HuH-7.5 (cell line): ENCODE results near the gene AREL1.
"Not testable (repeated sequence)": the region's sequence is repeated elsewhere in the genome, so short reads cannot be mapped to it uniquely, and the experiment has no call there.

ENCODE experiments used
- DNase-seq: peaks from one replicate; pipeline ENCODE4 v3.0.0; 2011; ENCODE audit warnings: low spot score

The AREL1 gene, protein sequence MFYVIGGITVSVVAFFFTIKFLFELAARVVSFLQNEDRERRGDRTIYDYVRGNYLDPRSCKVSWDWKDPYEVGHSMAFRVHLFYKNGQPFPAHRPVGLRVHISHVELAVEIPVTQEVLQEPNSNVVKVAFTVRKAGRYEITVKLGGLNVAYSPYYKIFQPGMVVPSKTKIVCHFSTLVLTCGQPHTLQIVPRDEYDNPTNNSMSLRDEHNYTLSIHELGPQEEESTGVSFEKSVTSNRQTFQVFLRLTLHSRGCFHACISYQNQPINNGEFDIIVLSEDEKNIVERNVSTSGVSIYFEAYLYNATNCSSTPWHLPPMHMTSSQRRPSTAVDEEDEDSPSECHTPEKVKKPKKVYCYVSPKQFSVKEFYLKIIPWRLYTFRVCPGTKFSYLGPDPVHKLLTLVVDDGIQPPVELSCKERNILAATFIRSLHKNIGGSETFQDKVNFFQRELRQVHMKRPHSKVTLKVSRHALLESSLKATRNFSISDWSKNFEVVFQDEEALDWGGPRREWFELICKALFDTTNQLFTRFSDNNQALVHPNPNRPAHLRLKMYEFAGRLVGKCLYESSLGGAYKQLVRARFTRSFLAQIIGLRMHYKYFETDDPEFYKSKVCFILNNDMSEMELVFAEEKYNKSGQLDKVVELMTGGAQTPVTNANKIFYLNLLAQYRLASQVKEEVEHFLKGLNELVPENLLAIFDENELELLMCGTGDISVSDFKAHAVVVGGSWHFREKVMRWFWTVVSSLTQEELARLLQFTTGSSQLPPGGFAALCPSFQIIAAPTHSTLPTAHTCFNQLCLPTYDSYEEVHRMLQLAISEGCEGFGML

DNA sequence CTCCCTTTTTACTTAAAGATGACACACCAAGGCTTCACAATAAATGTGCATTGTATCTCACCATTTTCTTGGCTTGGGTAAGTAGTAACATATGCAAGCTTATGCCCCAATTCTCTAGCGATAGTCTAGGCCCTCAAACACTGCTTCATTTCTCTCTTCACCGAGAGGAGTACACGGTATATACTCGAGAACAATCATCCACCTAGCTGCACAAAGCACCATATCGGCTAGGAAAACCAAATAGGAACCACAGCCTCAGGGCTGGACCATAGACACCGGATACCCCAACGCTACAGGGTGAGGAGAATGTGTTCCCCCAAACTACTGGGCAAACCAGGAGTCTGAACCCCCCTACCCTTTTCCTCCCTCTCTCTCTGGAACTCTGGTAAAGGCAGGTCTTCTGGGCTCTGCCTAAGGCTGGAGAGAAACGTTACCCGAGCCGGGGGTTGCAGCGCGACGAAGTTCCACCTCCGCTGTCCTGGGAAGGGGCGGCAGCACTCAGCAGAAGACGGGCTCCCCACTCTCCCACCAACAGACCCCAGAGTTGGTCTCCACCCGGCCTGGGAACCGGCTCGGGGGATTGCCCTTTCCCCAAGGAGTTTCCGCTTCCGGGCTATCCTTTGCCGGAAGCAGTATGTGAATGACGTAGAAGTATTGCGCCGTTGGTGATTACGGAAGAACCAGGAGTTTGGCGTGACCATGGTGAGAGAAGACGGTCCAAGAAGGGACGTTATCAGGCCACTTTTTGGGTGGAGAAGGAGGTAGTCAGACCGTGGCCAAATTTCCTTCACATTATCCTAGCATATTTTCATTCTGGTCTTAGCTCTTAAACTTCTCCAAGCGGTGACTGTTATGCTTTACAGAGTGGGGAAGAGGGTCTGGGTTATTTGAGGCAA, at the start of gene AREL1, which contains the start of gene FCF1:
Gene AREL1, minus strand, starts transcription at position 582 of the 896 bp plus-strand sequence. CDS start 27,465 bp downstream, outside the sequence.
Gene FCF1, plus strand, starts transcription at position 646 of the 896 bp plus-strand sequence. Its CDS starts 54 bp downstream, at position 700.
- peak; percentile 83 for DNase-seq

DNA sequence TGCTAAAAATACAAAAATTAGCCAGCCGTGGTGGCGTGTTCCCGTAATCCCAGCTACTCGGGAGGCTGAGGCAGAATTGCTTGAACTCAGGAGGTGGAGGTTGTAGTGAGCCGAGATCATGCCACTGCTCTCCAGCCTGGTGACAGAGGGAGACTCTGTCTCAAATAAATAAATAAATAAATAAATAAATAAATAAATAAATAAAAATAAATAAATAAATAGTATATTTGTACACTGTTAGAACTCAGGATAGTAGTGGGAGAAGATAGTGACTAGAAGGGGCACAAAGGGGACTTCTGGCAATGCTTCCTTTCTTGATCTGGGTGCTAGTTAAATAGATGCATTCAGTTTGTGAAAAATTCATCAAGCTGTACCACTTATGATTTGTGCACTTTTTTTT, 45.6 kb upstream of the AREL1 start:
- DNase-seq: not testable (repeated sequence)

DNA sequence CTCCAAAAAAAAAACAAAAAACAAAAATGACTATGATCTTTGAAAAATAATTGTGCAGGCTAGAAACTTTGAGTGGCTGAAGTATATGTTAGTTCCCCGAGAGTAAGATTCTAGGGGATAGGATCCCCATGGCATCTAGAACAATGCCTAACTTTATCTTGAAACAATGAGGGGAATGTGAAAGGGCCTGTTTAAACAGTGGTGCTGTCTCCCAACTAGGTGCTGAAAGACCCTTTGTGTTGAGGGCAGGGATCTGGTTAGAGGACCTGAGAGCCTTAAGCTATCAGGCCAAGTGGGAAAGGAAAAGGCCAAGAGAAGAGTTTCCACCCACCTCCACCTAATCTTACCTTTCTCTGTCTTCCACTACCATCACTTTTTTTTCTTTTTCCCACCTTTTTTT, 43.4 kb upstream of the AREL1 start:
- DNase-seq: no peak

DNA sequence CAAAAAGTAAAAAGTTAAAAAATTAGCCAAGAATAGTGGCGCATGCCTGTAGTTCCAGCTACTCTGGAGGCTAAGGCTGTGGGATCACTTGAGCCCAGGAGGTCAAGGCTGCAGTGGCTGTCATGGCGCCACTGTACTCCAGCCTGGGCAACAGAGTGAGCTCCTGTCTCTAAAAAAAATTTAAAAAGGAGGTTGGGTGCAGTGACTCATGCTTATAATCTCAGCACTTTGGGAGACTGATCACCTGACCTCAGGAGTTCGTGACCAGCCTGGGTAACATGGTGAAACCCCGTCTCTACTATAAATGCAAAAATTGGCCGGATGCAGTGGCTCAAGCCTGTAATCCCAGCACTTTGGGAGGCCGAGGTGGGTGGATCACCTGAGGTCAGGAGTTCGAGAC, 42.0 kb upstream of the AREL1 start:
- no peak for DNase-seq

DNA sequence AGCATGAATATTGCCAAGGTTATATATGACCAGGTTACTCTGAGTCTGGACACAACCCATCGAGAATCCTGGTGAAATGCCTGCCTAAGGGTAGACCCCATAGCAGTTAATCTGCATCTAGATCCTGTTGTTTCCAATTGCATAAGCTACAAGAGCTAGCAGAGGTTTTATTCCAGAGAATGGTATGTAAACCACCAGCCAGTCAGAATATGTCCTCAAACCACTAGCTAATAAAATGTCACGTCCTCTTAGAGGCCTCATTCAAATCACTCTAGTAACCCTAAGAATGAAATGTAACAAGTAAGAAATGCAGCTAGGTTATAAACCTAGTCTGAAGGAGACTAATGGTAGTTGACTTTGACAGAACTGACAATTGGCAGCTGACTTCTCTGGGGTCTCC, 41.3 kb upstream of the AREL1 start:
- no peak for DNase-seq

DNA sequence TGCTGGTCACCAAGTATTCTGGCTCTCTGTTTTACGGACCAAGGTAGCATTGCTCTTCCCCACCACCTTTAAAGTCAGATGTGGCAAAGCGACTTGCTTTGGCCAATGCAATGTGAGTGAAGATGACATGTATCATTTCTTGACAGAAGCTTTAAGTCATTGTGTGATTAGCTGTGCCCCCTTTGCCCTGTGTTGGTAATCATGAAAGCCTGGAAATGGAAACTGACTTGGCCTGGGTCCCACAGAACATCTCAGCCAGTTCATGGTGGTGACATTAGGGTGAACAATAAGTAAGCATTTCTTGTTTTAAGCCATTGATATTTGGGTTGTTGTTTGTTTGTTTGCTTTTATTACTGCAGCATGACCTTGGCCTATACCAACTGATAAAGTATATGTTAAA, 34.4 kb upstream of the AREL1 start:
- DNase-seq: no peak

DNA sequence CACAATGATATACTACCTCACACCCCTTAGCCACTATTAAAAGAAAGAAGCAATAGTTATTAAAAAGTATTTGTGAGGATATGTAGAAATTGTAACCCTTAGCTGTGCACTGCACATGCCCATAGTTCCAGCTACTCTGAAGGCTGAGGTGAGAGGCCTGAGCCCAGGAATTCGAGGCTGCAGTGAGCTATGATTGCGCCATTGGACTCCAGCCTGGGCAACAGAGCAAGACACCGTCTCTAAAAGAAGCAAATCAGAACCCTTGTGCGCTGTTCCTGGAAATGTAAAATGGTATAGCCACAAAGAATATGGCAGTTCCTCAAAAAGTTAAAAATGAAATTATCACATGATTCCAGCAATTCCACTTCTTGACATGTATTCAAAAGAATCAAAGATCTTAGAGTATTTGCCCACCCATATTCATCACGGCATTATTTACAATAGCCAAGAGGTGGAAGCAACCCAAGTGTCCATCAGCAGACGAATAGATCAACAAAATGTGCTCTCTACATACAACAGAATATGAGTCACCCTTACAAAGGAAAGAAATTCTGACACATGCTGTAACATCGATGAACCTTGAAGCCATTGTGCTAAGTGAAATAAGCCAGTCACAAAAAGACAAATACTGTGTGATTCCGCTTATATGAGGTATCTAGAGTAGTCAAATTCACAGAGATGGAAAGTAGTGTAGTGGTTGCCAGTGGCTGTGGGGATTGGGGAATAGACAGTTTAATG, 26.6 kb upstream of the AREL1 start:
- DNase-seq: no peak

DNA sequence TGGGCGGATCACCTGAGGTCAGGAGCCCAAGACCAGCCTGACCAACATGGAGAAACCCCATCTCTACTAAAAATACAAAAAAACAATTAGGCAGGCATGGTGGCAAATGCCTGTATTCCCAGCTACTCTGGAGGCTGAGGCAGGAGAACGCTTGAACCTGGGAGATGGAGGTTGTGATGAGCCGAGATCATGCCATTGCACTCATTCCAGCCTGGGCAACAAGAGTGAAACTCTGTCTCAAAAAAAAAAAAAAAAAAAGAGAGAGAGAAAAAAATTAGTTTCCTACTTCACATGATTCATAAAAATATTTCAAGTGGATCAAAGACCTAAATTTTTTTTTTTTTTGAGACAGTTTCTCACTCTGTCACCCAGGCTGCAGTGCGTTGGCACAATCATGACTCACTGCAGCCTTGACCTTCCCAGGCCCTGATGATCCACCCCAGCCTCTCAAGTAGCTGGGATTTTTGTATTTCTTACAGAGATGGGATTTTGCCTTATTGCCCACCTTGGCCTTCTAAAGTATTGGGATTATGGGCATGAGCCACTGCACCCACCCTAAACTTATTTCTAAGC, 25.0 kb upstream of the AREL1 start:
- DNase-seq: no peak

DNA sequence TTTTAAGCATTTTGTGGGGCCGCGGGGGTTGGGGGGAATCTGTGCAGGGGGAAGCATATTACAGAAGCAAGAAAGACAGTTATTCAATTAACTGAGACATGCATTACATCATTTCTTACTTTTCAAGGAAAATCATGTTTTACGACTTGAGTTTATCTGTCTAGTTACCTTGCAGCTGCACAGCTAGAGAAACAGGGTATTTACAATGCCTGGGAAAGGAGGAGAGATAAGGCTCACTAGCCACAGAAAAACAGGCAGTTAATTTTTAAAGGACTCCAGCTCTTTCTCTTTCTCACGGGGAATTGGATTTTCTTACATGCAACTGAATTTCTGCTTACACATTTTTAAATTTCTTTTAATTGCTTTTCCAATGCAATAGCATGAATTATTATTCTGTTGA, 22.2 kb upstream of the AREL1 start:
- no peak for DNase-seq

DNA sequence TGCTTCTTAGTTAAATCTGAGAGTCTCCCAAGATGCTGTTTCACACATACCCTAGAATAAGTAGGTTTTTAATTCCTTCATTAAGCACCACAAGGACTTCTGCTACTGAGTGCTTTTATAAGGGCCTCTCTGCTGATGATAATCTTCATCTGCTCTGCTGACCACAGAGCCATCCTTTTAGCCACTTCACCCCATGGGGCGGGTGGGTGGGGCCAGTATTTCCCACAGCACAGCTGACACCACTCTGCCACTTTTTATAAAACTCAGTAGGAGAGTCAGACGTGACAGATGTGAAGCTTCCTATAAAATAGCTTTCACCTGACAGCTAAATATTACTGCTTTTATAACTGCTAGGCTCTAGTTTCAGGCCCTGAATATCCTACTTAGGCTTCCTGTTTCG, 20.3 kb upstream of the AREL1 start:
- no peak for DNase-seq

DNA sequence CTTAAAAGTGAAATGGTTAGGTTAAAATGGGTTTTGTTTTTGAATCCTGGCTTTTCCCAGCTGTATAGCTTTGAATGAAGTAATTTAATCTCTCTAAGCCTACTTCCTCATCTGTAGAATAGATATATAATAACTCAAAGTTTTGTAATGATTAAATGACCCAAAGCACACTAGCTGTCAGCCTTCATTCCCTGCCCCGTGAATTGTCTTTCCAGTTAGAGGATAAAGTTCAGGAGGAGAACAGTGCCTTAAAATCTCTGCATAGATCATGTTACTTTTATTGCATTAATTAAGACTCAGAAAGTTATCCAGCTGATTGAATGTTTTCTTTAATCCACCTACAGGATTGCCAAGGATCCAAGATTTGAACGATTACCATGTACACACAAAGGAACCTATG, 19.5 kb upstream of the AREL1 start:
- DNase-seq: no peak

DNA sequence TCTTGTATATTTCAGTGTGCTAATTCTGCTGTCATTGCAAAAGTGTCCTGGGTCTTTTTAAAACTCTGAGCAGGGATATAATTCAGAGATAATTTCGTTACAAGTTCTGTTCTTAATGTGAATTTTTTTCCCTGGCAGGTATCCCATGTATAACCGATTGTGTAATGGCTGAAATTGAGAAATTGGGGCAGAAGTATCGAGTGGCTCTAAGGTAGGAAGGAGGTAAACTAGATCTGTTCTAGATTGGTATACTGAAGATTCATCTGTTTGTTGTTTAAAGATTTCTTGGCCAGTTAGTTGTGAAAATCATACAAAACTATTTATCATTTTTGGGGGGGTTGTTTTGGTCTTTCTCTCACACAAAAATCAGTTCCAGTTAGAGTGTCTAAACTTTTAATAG, 10.3 kb upstream of the AREL1 start:
- DNase-seq: no peak

DNA sequence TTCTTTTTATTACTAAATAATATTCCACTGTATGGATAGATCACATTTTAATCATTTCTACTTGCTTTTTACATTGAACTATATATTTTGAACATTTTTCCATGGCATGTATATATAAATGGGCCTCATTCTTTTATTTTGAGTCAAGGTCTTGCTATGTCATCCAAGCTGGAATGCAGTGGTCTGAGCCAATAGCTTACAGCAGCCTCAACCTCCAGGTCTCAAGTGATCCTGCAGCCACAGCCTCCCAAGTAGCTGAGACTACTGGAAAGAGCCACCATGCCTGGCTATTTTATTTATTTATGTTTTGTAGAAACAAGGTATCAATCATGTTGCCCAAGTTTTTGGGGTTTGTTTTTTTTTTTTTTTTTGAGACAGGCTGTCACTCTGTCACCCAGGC, 7.6 kb upstream of the AREL1 start:
- no peak for DNase-seq

DNA sequence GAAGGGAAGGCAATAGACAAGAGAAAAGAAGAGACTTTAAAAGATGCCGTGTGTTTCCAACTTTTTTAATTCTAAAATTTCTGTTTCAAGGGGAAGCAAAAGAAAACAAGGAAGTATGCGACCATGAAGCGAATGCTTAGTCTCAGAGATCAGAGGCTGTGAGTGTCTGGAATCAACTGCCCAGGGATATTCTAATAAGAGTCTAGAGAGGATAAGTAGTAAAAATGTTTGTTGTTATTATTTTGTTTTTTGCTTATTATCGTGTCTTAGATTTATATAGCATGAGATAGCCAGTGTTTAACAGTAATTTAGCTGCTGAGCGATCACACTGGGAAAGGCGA, 485 bp upstream of the AREL1 start:
- no peak for DNase-seq

DNA sequence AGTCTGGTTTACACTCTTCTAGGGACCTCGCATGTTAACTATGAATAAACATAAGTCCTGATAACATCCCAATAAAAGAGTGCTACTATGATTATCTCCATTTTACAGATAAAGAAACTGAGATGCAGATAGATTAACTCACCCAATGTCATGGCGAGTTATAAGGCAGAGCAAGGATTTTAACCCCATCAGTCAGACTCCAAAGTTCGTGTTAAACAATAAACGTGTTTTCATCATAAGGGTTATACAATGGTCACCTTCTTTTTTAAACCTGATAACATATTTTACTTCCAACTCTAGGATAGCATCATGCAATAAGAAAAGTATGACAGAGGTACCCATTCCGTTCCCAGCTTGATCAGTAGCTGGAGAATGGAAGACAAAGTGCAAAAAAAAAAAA, 1.2 kb downstream of the AREL1 start:
- DNase-seq: no peak

DNA sequence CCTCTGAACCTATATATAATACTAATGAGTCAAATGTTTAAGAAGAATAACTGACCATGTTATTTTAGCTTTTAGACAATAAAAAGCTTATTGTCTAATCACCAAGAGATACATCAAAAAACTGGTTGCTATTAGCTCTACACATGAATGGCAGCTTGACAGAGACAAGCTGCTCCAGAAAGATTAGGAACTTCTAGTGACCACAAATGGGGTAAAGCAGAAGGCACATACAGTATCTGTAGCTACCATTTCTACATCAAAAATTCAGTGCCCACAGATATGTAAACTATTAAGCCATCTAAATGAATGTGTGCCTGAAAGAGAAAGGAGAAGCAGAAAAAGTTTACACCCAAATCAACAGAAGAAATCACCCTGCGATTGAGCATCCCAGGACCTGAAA, 2.4 kb downstream of the AREL1 start:
- DNase-seq: no peak

DNA sequence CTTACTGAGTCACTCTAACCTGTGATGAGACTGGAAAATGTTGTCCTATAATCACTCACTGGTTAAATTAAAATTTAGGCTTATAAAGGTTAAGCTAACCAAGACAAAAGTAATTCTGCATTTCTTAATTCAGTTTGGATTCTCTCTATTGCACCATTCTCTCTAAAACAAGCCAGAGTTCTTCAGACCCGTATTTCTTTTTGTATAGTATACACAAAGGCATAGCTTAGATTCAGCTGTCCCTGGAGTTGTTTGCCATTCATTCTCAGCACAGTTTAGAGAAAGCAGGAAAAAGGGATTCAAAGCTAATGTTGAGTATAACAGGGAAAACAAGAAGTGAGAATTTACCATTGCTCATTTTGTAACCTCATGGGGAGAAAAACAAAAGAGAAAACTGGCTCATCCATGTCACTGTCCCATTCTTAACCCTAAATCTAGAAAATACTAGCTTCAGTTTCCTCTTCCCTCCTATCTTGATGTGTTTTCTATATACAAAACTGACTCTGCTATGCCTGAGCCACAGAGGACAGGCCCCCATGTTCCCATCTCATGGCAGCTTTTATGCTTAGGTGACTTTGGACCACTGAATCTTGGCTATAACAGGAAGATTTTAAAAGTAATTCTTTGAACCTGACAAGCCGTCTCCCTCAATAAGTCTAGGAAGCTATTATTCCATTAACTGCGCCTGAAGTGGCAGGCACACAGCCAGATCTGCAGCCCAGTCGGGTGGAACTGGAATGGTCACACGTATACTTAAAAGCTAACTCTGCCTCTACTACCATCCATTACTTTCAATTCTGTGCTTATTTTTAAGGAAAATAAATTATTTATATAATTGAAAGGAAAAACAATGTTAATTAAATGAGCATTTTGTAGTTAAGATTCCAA, 7.0 kb downstream of the AREL1 start:
- no peak for DNase-seq

DNA sequence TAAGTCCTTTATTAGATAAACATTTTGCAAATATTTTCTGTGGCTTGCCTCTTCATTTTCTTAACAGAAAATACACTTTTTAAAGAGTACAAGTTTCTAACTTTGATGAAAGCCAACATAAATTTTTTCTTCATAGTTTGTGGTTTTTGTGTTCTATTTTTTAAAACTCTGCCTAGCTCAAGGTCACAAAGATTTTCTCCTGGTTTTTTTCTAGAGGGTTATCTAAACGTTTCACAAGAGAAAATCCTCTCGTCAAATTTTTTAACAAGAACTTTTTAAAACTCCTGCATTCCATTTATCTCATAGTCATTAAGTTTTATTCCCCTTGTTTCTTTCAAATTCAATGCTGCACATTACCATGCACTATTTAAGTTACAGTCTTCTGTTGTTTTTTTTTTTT, 8.2 kb downstream of the AREL1 start:
- no peak for DNase-seq

DNA sequence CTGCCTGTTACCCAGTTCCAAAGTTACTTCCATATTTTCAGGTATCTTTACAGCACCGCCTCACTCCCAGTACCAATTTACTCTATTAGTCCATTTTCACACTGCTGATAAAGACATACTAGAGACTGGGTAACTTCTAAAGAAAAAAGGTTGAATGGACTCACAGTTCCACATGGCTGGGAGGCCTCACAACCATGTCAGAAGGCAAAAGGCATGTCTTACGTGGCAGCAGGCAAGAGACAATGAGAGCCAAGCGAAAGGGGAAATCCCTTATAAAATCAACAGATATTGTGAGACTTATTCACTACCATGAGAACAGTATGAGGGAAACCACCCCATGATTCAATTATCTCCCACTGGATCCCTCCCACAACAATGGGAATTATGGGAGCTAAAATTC, 9.8 kb downstream of the AREL1 start:
- no peak for DNase-seq

DNA sequence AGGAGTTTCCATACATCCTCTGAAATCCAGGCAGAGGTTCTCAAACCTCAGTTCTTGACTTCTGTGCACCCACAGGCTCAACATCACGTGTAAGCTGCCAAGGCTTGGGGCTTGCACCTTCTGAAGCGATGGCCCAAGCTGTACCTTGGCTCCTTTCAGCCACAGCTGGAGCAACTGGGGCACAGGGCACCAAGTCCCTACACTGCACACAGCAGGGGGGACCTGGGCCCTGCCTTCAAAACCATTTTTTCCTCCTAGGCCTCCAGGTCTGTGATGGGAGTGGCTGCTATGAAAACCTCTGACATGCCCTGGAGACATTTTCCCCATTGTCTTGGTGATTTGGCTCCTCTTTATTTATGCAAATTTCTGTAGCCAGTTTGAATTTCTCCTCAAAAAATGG, 10.6 kb downstream of the AREL1 start:
- DNase-seq: no peak
